ENCODE data around the gene GARIN5A.

DNA sequence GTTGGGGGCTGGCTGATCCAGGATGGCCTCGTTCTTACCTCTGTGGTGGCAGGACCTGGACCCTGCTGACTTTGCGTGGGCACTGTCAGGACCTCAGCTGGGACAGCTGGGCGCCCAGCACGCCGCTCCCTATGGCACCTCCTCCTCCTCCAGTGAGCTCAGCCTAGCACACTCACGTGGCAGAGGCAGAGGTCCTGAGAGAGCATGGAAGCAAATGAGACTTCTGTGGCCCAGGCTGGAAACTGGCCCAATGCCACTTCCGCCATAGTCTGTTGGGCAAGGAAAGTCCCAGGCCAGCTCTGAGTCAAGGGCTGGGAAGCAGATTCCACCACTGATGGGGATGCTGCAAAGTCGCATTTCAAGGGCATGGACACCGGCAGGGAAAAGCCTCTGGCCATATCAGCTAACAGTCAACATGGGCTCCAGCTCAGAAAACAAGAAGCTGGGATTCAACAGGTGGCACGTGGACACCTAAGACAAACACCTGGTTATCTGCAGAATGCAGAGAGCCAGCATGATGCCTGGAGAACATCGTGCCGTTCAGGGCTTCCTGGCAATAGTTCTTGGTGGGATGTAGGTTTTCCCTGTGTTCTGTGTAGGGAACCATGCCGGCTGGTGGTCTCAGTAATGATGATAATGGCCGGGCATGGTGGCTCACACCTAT lies 27.3 kb downstream of the GARIN5A start:
- TF ChIP-seq CTCF (IDR thresholded peaks at IDR 0.05) = no peak
- no peak for TF ChIP-seq TP53 (CRISPR knock-in tag; IDR thresholded peaks at IDR 0.05)
- no peak for TF ChIP-seq ATOH8 (CRISPR knock-in tag; IDR thresholded peaks at IDR 0.05; ENCODE audit: low read depth)
- no peak for TF ChIP-seq POLR2AphosphoS2 (conservative IDR thresholded peaks at IDR 0.05; ENCODE audit: low read length)
- TF ChIP-seq EP300 (IDR thresholded peaks at IDR 0.05) = no peak
- no peak for TF ChIP-seq MAFK (IDR thresholded peaks at IDR 0.05; ENCODE audit: partially characterized antibody)
